Thymus (tissue), 11 donors: ENCODE measurements around the gene PBX1. TPM values are rescaled to one million over a fixed set of nuclear protein-coding genes. Genes with fewer than 3 reads are reported as not detected.

ENCODE experiments used
- DNase-seq, 9 donors: peaks; one replicate each; pipeline ENCODE4 v3.0.0-alpha.2; 2013; ENCODE audit warnings: low spot score in 9 of 9, low read depth in 6 of 9, missing footprints in 1 of 9
- H3K27ac ChIP-seq, 2 donors: one replicate each; pipeline ENCODE4 v1.5.1; 2013; ENCODE audit warnings: control low read depth in 1 of 2, low read depth in 1 of 2, low read length in 1 of 2, mild to moderate bottlenecking in 1 of 2, moderate library complexity in 1 of 2
- H3K27me3 ChIP-seq, 2 donors: one replicate each; pipeline ENCODE4 v1.5.1; 2013; ENCODE audit warnings: low read length in 1 of 2; ENCODE audit not compliant: control insufficient read depth in 2 of 2, insufficient read depth in 1 of 2
- H3K36me3 ChIP-seq, 2 donors: one replicate each; pipeline ENCODE4 v1.5.1; 2013; ENCODE audit warnings: low read length in 1 of 2, mild to moderate bottlenecking in 1 of 2, moderate library complexity in 1 of 2; ENCODE audit not compliant: control insufficient read depth in 2 of 2, insufficient read depth in 2 of 2
- H3K4me1 ChIP-seq, 2 donors: one replicate each; pipeline ENCODE4 v1.5.1; 2013; ENCODE audit warnings: low read length in 2 of 2; ENCODE audit not compliant: control insufficient read depth in 2 of 2, insufficient read depth in 2 of 2
- H3K4me3 ChIP-seq, 2 donors: one replicate each; pipeline ENCODE4 v1.5.1; 2013; ENCODE audit warnings: low read length in 2 of 2, control low read depth in 1 of 2, mild to moderate bottlenecking in 1 of 2
- H3K9me3 ChIP-seq, 2 donors: one replicate each; pipeline ENCODE4 v1.5.1; 2013; ENCODE audit warnings: low read length in 1 of 2, mild to moderate bottlenecking in 1 of 2; ENCODE audit not compliant: control insufficient read depth in 2 of 2, insufficient read depth in 1 of 2
- WGBS: extraction: QIAGEN DNeasy Blood & Tissue Kit; methylation state at CpG from one replicate; pipeline ENCODE4 v1.1.7; 2013; 5-methylcytosine and 5-hydroxymethylcytosine counted together
- polyA plus RNA-seq: library from polyadenylated mRNA; stranded (reverse); fragments of 200-250 nt; gene quantifications from one replicate; pipeline ENCODE4 v1.2.3, GENCODE V29; 2013
- total RNA-seq: library from RNA; stranded (reverse); fragments of 120-200 nt; gene quantifications from one replicate; pipeline ENCODE4 v1.2.4, GENCODE V29; 2013
- donor health status: healthy.

The PBX1 gene
- total and polyA plus RNA-seq, 2 donors, result 12.7 to 12.9 TPM

GRCh38 chr1:164805399-164805798, 246.4 kb downstream of the PBX1 start:
- no peak overlapping the region for H3K27ac ChIP-seq
- DNase-seq, result no peak
- no peaks in the 10 kb centered on the region for H3K9me3 ChIP-seq
- H3K36me3 ChIP-seq, result no peaks in the 10 kb centered on the region
- no peak overlapping the region for H3K4me3 ChIP-seq
- no peaks in the 10 kb centered on the region for H3K27me3 ChIP-seq
- WGBS, result 93% methylated on average over 4 of the region's 4 CpGs
- no peaks in the 10 kb centered on the region for H3K4me1 ChIP-seq

- WGBS, result 98% methylated on average over 6 of the region's 6 CpGs
- H3K4me3 ChIP-seq, result no peak overlapping the region
Observed at GRCh38 chr1:164806531-164806930, 247.5 kb downstream of the PBX1 start.

GRCh38 chr1:164813776-164814175, 254.8 kb downstream of the PBX1 start:
- no peaks in the 10 kb centered on the region for H3K27me3 ChIP-seq
- H3K4me3 ChIP-seq, result no peak overlapping the region
- no peak overlapping the region for H3K27ac ChIP-seq
- no peaks in the 10 kb centered on the region for H3K36me3 ChIP-seq
- H3K4me1 ChIP-seq, result no peaks in the 10 kb centered on the region
- WGBS, result 90% methylated on average over 1 of the region's 1 CpG
- no peak for DNase-seq
- no peaks in the 10 kb centered on the region for H3K9me3 ChIP-seq

More at GRCh38 chr1:164806531-164806930, 247.5 kb downstream of the PBX1 start:
- no peaks in the 10 kb centered on the region for H3K27me3 ChIP-seq
- no peaks in the 10 kb centered on the region for H3K4me1 ChIP-seq
- DNase-seq, result no peak
- H3K9me3 ChIP-seq, result no peaks in the 10 kb centered on the region
- no peak overlapping the region for H3K27ac ChIP-seq
- H3K36me3 ChIP-seq, result no peaks in the 10 kb centered on the region

GRCh38 chr1:164821648-164822047, 262.7 kb downstream of the PBX1 start:
- H3K4me3 ChIP-seq, result no peak overlapping the region
- WGBS, result 96% methylated on average over 9 of the region's 9 CpGs
- no peak for DNase-seq
- no peaks in the 10 kb centered on the region for H3K4me1 ChIP-seq
- H3K9me3 ChIP-seq, result no peaks in the 10 kb centered on the region
- no peaks in the 10 kb centered on the region for H3K36me3 ChIP-seq
- H3K27me3 ChIP-seq, result no peaks in the 10 kb centered on the region
- no peak overlapping the region for H3K27ac ChIP-seq

GRCh38 chr1:164823486-164824279, 264.7 kb downstream of the PBX1 start:
- WGBS, result 90% methylated on average over 5 of the region's 5 CpGs
- Histone ChIP-seq H3K4me1 (no peaks in the 10 kb centered on the region), H3K4me3 (no peak overlapping the region), H3K36me3 (no peaks in the 10 kb centered on the region), H3K27me3 (no peaks in the 10 kb centered on the region), H3K9me3 (no peaks in the 10 kb centered on the region), H3K27ac (no peak overlapping the region)
- no peak for DNase-seq

GRCh38 chr1:164824542-164824941, 265.6 kb downstream of the PBX1 start:
- H3K4me1 ChIP-seq, result no peaks in the 10 kb centered on the region
- no peak for DNase-seq
- H3K36me3 ChIP-seq, result no peaks in the 10 kb centered on the region
- H3K4me3 ChIP-seq, result no peak overlapping the region
- no peaks in the 10 kb centered on the region for H3K27me3 ChIP-seq
- no peaks in the 10 kb centered on the region for H3K9me3 ChIP-seq
- no peak overlapping the region for H3K27ac ChIP-seq

GRCh38 chr1:164830628-164831027, 271.6 kb downstream of the PBX1 start:
- Histone ChIP-seq H3K27me3 (no peaks in the 10 kb centered on the region), H3K9me3 (no peaks in the 10 kb centered on the region), H3K36me3 (no peaks in the 10 kb centered on the region), H3K27ac (no peak overlapping the region), H3K4me3 (no peak overlapping the region), H3K4me1 (no peaks in the 10 kb centered on the region)
- DNase-seq, result no peak
- 92% methylated on average over 4 of the region's 4 CpGs for WGBS

GRCh38 chr1:164834641-164835040, 275.7 kb downstream of the PBX1 start:
- WGBS, result 0% methylated on average over 1 of the region's 1 CpG
- no peak overlapping the region for H3K4me3 ChIP-seq
- DNase-seq, result no peak

GRCh38 chr1:164836614-164837018, 277.6 kb downstream of the PBX1 start:
- Histone ChIP-seq H3K9me3 (no peaks in the 10 kb centered on the region), H3K36me3 (no peaks in the 10 kb centered on the region), H3K4me3 (no peak overlapping the region), H3K4me1 (no peaks in the 10 kb centered on the region), H3K27me3 (no peaks in the 10 kb centered on the region), H3K27ac (no peak overlapping the region)
- 96% methylated on average over 7 of the region's 7 CpGs for WGBS
- DNase-seq, result no peak

More at GRCh38 chr1:164834641-164835040, 275.7 kb downstream of the PBX1 start:
- Histone ChIP-seq H3K4me1 (no peaks in the 10 kb centered on the region), H3K27ac (no peak overlapping the region), H3K27me3 (no peaks in the 10 kb centered on the region), H3K36me3 (no peaks in the 10 kb centered on the region), H3K9me3 (no peaks in the 10 kb centered on the region)
